Keratinocyte (primary cell): Measurements from ENCODE around the gene CUEDC1. TPM values are rescaled to one million over a fixed set of nuclear protein-coding genes. Genes with fewer than 3 reads are reported as not detected.

ENCODE experiments used
- DNase-seq: peaks from one replicate; pipeline ENCODE4 v3.0.0-alpha.2; 2011; ENCODE audit warnings: low read depth, missing footprints, low spot score
- FAIRE-seq: peaks from 2 replicates; lab custom pipeline; 2011; peaks lifted over from hg19 to GRCh38; lab: Jason Lieb, UNC
- H2AFZ ChIP-seq: 2 replicates; pipeline ENCODE4 v1.6.0; 2012; ENCODE audit warnings: low read length, control low read depth, inconsistent platforms; ENCODE audit not compliant: control insufficient read depth
- H3K27ac ChIP-seq: 2 replicates; pipeline ENCODE4 v1.5.1; 2011; ENCODE audit warnings: low read length; ENCODE audit not compliant: control insufficient read depth, insufficient read depth
- H3K27me3 ChIP-seq: 3 replicates; pipeline ENCODE4 v1.6.0; 2011; ENCODE audit warnings: low read length; ENCODE audit not compliant: control insufficient read depth, insufficient read depth; ENCODE audit errors: extremely low read depth
- H3K36me3 ChIP-seq, 2 experiments: 2 replicates in 1 of 2; 3 replicates in 1 of 2; pipeline ENCODE4 v1.5.1; 2011; ENCODE audit warnings: low read length in 2 of 2, mild to moderate bottlenecking in 1 of 2; ENCODE audit not compliant: control insufficient read depth in 2 of 2, insufficient read depth in 2 of 2; ENCODE audit errors: extremely low read depth in 1 of 2
- H3K4me1 ChIP-seq: 3 replicates; pipeline ENCODE4 v1.5.1; 2011; ENCODE audit warnings: low read length; ENCODE audit not compliant: control insufficient read depth, insufficient read depth; ENCODE audit errors: extremely low read depth
- H3K4me2 ChIP-seq: 3 replicates; pipeline ENCODE4 v1.6.0; 2011; ENCODE audit warnings: low read depth, low read length; ENCODE audit not compliant: control insufficient read depth, insufficient read depth; ENCODE audit errors: extremely low read depth
- H3K4me3 ChIP-seq, 3 experiments: fragments of 200-600 bp in 1 of 3; sonication (generic) in 1 of 3; 2 replicates in 2 of 3; 3 replicates in 1 of 3; pipeline ENCODE4 v1.5.1; 2011 to 2016; ENCODE audit warnings: low read length in 3 of 3, mild to moderate bottlenecking in 3 of 3, control low read depth in 2 of 3, inconsistent platforms in 1 of 3, low read depth in 1 of 3, mixed read lengths in 1 of 3, mixed run types in 1 of 3, moderate library complexity in 1 of 3; ENCODE audit not compliant: control insufficient read depth in 2 of 3, insufficient read depth in 2 of 3; ENCODE audit errors: extremely low read depth in 1 of 3
- H3K79me2 ChIP-seq: 2 replicates; pipeline ENCODE4 v1.6.0; 2012; ENCODE audit warnings: low read length; ENCODE audit not compliant: control insufficient read depth, insufficient read depth
- H3K9ac ChIP-seq: 3 replicates; pipeline ENCODE4 v1.6.0; 2011; ENCODE audit warnings: low read length; ENCODE audit not compliant: control insufficient read depth, insufficient read depth; ENCODE audit errors: extremely low read depth
- H3K9me1 ChIP-seq: 3 replicates; pipeline ENCODE4 v1.6.0; 2011; ENCODE audit warnings: low read length; ENCODE audit not compliant: control insufficient read depth, insufficient read depth; ENCODE audit errors: extremely low read depth
- H3K9me3 ChIP-seq: 2 replicates; pipeline ENCODE4 v1.5.1; 2012; ENCODE audit warnings: low read depth, low read length; ENCODE audit not compliant: control insufficient read depth
- H4K20me1 ChIP-seq: 3 replicates; pipeline ENCODE4 v1.6.0; 2011; ENCODE audit warnings: low read length; ENCODE audit not compliant: control insufficient read depth, insufficient read depth; ENCODE audit errors: extremely low read depth
- EZH2 ChIP-seq: IDR thresholded peaks from one replicate; pipeline ENCODE4 v1.6.1; 2012; ENCODE audit warnings: inconsistent platforms, mild to moderate bottlenecking, low read length, moderate library complexity
- dilution Hi-C: fragments of 300-500 bp; cut with MboI; formaldehyde crosslinking; loops from one replicate; pipeline ENCODE4 v1.7.0; 2020; ENCODE audit warnings: low sequenced_read_pairs; ENCODE audit not compliant: extremely low pct_ligation_motif_present
- polyA plus RNA-seq, 5 experiments: library from polyadenylated mRNA; depleted of rRNA in 3 of 5; stranded (reverse) in 3 of 5; stranded (forward) in 1 of 5; unstranded in 1 of 5; fragments of >200 nt; gene quantifications; 1 replicate in 1 of 5; 2 replicates in 3 of 5; 3 replicates in 1 of 5; pipeline versions ENCODE4 v1.2.1 to v1.2.3, GENCODE V29; 2011 to 2012; ENCODE audit warnings: missing spikeins in 2 of 5, low read depth in 1 of 5, low replicate concordance in 1 of 5
- TF ChIP-seq, protein P1 (sequence below), 3 experiments: IDR thresholded peaks in 1 of 3; conservative IDR thresholded peaks in 1 of 3; optimal IDR thresholded peaks in 1 of 3; 2 replicates in 2 of 3; 3 replicates in 1 of 3; pipeline versions ENCODE3 to v1.5.1; 2011; ENCODE audit warnings: low read length in 3 of 3, mild to moderate bottlenecking in 3 of 3, moderate library complexity in 2 of 3, control low read depth in 1 of 3, inconsistent platforms in 1 of 3; ENCODE audit not compliant: insufficient read depth in 2 of 3; ENCODE audit errors: extremely low read depth in 1 of 3

The CUEDC1 gene
- polyA plus RNA-seq, 1 donor (not counting 4 experiments of a cell fraction or from before 2014, with no cell fraction given) = 12.9 TPM

- no peak overlapping the region for H3K27ac ChIP-seq
- no peak for FAIRE-seq
- TF ChIP-seq, protein P1, sequence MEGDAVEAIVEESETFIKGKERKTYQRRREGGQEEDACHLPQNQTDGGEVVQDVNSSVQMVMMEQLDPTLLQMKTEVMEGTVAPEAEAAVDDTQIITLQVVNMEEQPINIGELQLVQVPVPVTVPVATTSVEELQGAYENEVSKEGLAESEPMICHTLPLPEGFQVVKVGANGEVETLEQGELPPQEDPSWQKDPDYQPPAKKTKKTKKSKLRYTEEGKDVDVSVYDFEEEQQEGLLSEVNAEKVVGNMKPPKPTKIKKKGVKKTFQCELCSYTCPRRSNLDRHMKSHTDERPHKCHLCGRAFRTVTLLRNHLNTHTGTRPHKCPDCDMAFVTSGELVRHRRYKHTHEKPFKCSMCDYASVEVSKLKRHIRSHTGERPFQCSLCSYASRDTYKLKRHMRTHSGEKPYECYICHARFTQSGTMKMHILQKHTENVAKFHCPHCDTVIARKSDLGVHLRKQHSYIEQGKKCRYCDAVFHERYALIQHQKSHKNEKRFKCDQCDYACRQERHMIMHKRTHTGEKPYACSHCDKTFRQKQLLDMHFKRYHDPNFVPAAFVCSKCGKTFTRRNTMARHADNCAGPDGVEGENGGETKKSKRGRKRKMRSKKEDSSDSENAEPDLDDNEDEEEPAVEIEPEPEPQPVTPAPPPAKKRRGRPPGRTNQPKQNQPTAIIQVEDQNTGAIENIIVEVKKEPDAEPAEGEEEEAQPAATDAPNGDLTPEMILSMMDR (optimal IDR thresholded peaks at IDR 0.05 in 1 of 3, IDR thresholded peaks at IDR 0.05 in 1 of 3, conservative IDR thresholded peaks at IDR 0.05 in 1 of 3; ENCODE audit: extremely low read depth in 1 of 3, insufficient read depth in 2 of 3, low read length in 3 of 3) = no peak
- TF ChIP-seq EZH2 = no peak
- no peak overlapping the region for H3K9ac ChIP-seq
- dilution Hi-C loops = no loop called here
- H3K79me2 ChIP-seq = no peaks in the 10 kb centered on the region
- peaks cover 17% of the 10 kb centered on the region for H3K4me1 ChIP-seq
- no peaks in the 10 kb centered on the region for H4K20me1 ChIP-seq
- H3K27me3 ChIP-seq = no peaks in the 10 kb centered on the region
- H3K9me1 ChIP-seq = peaks cover 2% of the 10 kb centered on the region
- H2AFZ ChIP-seq = no peak overlapping the region
- H3K4me3 ChIP-seq = no peak overlapping the region
- no peak overlapping the region for H3K4me2 ChIP-seq
- H3K9me3 ChIP-seq = no peaks in the 10 kb centered on the region
- H3K36me3 ChIP-seq = peaks cover 0 to 5% of the 10 kb centered on the region in 2 experiments
- no peak for DNase-seq
These were observed 69.2 kb downstream of the CUEDC1 start for GRCh38 chr17:57886020-57886419.

- no peak for DNase-seq
- no peak for TF ChIP-seq EZH2
- TF ChIP-seq, protein P1 (optimal IDR thresholded peaks at IDR 0.05 in 1 of 3, IDR thresholded peaks at IDR 0.05 in 1 of 3, conservative IDR thresholded peaks at IDR 0.05 in 1 of 3; ENCODE audit: extremely low read depth in 1 of 3, insufficient read depth in 2 of 3, low read length in 3 of 3) = no peak
- H3K27ac ChIP-seq = no peak overlapping the region
- H2AFZ ChIP-seq = no peak overlapping the region
- H3K9me1 ChIP-seq = peaks cover 2% of the 10 kb centered on the region
- H3K36me3 ChIP-seq = peaks cover 0 to 5% of the 10 kb centered on the region in 2 experiments
- no peaks in the 10 kb centered on the region for H3K79me2 ChIP-seq
- no peak for FAIRE-seq
- H3K4me2 ChIP-seq = no peak overlapping the region
- no peak overlapping the region for H3K9ac ChIP-seq
- dilution Hi-C loops = no loop called here
- peaks cover 13% of the 10 kb centered on the region for H3K4me1 ChIP-seq
- H3K27me3 ChIP-seq = no peaks in the 10 kb centered on the region
- H3K9me3 ChIP-seq = no peaks in the 10 kb centered on the region
- H3K4me3 ChIP-seq = no peak overlapping the region
- no peaks in the 10 kb centered on the region for H4K20me1 ChIP-seq
These were observed 69.9 kb downstream of the CUEDC1 start for GRCh38 chr17:57885148-57885915.
